Measurements from ENCODE around the gene PRKCH. TPM values are rescaled to one million over a fixed set of nuclear protein-coding genes. Genes with fewer than 3 reads are reported as not detected.

The PRKCH gene
- total RNA-seq, 2 donors from 2014 or later, result 7.2 to 8.6 TPM

- H3K4me3 ChIP-seq (ENCODE audit: low read length), result no peak overlapping the region
- DNase-seq, result no peak
- Mint-ChIP-seq H3K4me1 (peaks cover 6% of the 10 kb centered on the region), H3K36me3 (ENCODE audit: low read depth) (no peaks in the 10 kb centered on the region), H3K27me3 (ENCODE audit: insufficient read depth) (no peaks in the 10 kb centered on the region), H3K4me3 (no peak overlapping the region), H3K9me3 (no peaks in the 10 kb centered on the region), H3K27ac (no peak overlapping the region)
- H3K9ac ChIP-seq (ENCODE audit: extremely low read depth, low read length, poor library complexity, severe bottlenecking), result no peak overlapping the region
- H3K36me3 ChIP-seq (ENCODE audit: control insufficient read depth, insufficient read depth, low read length), result no peaks in the 10 kb centered on the region
- H3K4me1 ChIP-seq (ENCODE audit: control insufficient read depth, insufficient read depth, low read length), result no peaks in the 10 kb centered on the region
- no peak for TF ChIP-seq CTCF (conservative IDR thresholded peaks at IDR 0.05)
- no peaks in the 10 kb centered on the region for H3K27me3 ChIP-seq (ENCODE audit: control insufficient read depth, insufficient read depth, low read length, poor library complexity, severe bottlenecking)
- WGBS, 2 experiments (ENCODE audit: insufficient coverage in 1 of 2, insufficient read length in 1 of 2), result no CpG with 5 or more reads among the region's 1 CpG
- H3K27ac ChIP-seq (ENCODE audit: low read depth, low read length), result no peak overlapping the region
- no peaks in the 10 kb centered on the region for H3K9me3 ChIP-seq (ENCODE audit: control insufficient read depth, low read length)
Observed at GRCh38 chr14:61519735-61520134, 198.4 kb downstream of the PRKCH start.

DNA sequence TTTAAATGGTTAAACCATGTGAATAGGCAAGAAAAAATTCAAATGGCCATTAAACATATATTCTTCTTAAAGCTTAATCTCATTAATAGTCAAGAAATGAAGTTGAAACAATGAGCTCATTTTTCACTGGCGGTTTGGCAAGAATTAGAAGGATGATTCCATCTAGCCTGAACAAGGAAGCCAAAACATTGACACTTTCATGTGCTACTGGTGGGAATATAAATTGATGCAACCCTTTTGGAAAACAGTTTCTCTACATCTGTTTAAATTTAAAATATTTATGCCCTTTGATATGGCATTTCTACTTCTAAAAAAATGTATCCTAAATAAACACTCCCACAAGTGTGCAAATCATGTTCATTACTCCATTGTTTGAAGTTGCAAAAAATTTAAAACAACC, 199.2 kb downstream of the PRKCH start:
- Mint-ChIP-seq H3K4me3 (no peak overlapping the region), H3K27me3 (ENCODE audit: insufficient read depth) (no peaks in the 10 kb centered on the region), H3K9me3 (no peaks in the 10 kb centered on the region), H3K27ac (no peak overlapping the region), H3K36me3 (ENCODE audit: low read depth) (no peaks in the 10 kb centered on the region), H3K4me1 (peaks cover 6% of the 10 kb centered on the region)
- Histone ChIP-seq H3K27me3 (ENCODE audit: control insufficient read depth, insufficient read depth, low read length, poor library complexity, severe bottlenecking) (no peaks in the 10 kb centered on the region), H3K27ac (ENCODE audit: low read depth, low read length) (no peak overlapping the region), H3K36me3 (ENCODE audit: control insufficient read depth, insufficient read depth, low read length) (no peaks in the 10 kb centered on the region), H3K9me3 (ENCODE audit: control insufficient read depth, low read length) (no peaks in the 10 kb centered on the region), H3K4me1 (ENCODE audit: control insufficient read depth, insufficient read depth, low read length) (no peaks in the 10 kb centered on the region), H3K4me3 (ENCODE audit: low read length) (no peak overlapping the region), H3K9ac (ENCODE audit: extremely low read depth, low read length, poor library complexity, severe bottlenecking) (no peak overlapping the region)
- no peak for DNase-seq
- 79 to 100% methylated on average over 1 of the region's 1 CpG for WGBS, 2 experiments (ENCODE audit: insufficient coverage in 1 of 2, insufficient read length in 1 of 2)
- TF ChIP-seq CTCF (conservative IDR thresholded peaks at IDR 0.05), result no peak

GRCh38 chr14:61521773-61522172, 200.4 kb downstream of the PRKCH start:
- WGBS, 2 experiments (ENCODE audit: insufficient coverage in 1 of 2, insufficient read length in 1 of 2), result 83 to 85% methylated on average over 1 of the region's 1 CpG
- H3K4me3 ChIP-seq (ENCODE audit: low read length), result no peak overlapping the region
- Mint-ChIP-seq H3K36me3 (ENCODE audit: low read depth) (no peaks in the 10 kb centered on the region), H3K27me3 (ENCODE audit: insufficient read depth) (no peaks in the 10 kb centered on the region), H3K9me3 (no peaks in the 10 kb centered on the region), H3K4me1 (peaks cover 3% of the 10 kb centered on the region), H3K27ac (no peak overlapping the region), H3K4me3 (no peak overlapping the region)
- no peaks in the 10 kb centered on the region for H3K27me3 ChIP-seq (ENCODE audit: control insufficient read depth, insufficient read depth, low read length, poor library complexity, severe bottlenecking)
- H3K9ac ChIP-seq (ENCODE audit: extremely low read depth, low read length, poor library complexity, severe bottlenecking), result no peak overlapping the region
- no peaks in the 10 kb centered on the region for H3K4me1 ChIP-seq (ENCODE audit: control insufficient read depth, insufficient read depth, low read length)
- H3K27ac ChIP-seq (ENCODE audit: low read depth, low read length), result no peak overlapping the region
- H3K9me3 ChIP-seq (ENCODE audit: control insufficient read depth, low read length), result no peaks in the 10 kb centered on the region
- no peaks in the 10 kb centered on the region for H3K36me3 ChIP-seq (ENCODE audit: control insufficient read depth, insufficient read depth, low read length)
- TF ChIP-seq CTCF (conservative IDR thresholded peaks at IDR 0.05), result no peak
- peak; percentile 17 for DNase-seq

All from endodermal cell (in vitro differentiated cells).